ENCODE results near the gene RPP30.
"Not testable (repeated sequence)": the region's sequence is repeated elsewhere in the genome, so short reads cannot be mapped to it uniquely, and the experiment has no call there.

Gene RPP30

DNA sequence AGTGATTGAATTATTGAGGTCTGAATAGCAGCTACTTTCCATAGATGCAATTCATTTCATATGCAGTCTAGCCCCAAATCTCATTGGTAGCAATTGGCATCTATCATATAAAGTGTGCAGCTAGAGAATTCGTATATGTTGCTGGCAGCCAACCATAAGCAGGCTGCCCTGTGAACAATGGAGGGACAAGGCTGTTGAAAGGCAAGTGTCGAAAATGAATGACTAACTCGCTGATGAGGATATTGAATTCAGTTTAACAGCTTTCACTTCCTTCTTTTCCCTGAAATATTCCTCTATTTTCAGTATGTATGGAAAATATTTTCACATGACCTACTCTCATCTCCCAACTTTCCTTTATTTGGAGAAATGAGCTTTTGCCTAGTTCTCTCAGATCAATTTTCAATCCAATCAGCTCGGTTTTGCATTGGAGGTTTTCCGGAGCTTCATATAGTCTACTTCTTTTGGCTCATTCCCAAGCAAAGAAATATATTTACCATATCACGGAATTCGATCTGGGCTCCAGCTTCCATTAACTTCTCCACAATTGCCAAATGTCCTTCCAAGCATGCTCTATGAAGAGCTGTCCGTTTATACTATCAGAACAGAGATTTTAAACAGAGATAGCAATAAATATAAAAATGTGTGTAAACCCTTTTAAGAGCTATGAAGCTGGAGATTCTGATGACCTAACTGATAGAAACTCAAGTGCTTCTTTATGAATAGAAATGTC lies 45.6 kb downstream of the RPP30 start:
- no peak for DNase-seq (ENCODE audit: low read depth)

- DNase-seq (ENCODE audit: low read depth): no peak
These were observed 46.2 kb downstream of the RPP30 start for GRCh38 chr10:90917968-90918318.

DNA sequence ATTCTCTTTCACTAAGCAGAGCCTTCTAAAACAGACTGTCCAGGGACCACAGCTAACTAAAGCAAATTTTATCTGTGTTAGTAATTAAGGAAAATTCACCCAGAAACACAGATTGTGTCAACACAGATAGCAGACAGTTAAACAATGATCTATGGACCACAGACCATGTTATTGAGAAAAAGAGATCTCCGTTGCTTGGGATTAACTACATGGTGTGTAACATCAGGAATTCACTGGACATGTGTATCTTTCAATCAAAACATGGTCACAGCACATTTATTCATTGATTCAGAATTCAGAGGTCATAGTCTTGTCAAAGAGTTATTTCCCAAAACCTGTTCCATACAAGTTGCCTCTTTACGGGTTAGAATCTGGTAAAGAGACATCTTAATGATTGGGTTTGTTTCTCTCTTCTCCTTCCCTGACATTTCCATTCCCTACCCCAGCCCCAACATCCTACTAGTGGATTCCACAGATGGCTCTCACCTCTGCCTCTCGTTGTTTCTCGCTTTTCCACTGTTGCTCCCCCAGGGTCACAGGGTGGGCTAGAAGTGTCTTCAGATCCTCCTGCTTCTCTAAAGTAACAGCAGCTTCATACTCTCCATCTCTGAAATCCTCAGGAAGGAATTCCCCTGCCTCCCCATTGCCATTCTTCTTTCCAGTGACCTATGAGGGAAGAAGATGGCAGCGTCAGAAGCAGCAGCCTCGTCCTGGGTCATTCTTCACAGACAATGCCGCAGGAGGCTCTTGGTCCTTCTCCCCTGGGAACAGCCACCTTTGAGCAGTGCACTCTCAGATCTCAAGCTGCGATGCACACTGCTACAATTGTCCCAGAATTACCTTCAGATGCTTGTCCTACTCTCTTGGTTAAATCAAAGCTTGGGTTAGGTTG lies 48.2 kb downstream of the RPP30 start:
- DNase-seq (ENCODE audit: low read depth): no peak

DNA sequence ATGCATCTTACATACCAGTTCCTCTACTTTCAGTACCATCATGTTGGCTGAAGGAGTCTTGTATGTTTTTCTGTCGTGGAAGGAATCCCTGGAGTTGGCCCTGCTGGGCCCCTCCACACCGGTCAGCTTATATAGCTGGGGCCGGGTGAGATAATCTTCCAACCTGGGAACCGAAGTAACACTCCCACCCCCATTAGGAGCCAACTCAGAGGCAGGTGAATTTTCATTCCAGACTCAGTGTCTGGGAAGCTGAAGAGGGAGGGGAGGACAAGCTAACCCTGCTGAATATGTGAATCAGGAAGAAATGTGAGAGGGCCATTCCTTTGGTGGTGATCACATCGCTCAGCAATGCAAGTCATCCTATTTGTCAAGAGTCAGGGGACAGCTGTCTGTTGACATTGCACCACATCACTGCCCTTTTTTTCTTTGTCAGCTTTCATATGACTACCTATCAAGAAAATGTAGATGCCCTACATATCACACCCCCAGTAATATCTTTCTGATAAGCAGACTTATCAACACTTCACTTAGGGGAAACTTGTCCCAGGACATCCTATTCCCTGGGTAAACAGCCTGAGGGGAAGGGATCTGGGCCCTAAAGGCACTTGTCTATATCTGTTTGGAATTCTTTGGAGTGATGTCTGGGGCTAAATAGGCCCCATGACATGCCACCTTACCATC lies 49.4 kb downstream of the RPP30 start, which contains the start of gene ANKRD1:
ANKRD1 (minus strand) TSS at position 102 of the 681 bp plus-strand sequence; CDS start at position 42, 60 bp downstream.
- DNase-seq (ENCODE audit: low read depth): no peak

DNA sequence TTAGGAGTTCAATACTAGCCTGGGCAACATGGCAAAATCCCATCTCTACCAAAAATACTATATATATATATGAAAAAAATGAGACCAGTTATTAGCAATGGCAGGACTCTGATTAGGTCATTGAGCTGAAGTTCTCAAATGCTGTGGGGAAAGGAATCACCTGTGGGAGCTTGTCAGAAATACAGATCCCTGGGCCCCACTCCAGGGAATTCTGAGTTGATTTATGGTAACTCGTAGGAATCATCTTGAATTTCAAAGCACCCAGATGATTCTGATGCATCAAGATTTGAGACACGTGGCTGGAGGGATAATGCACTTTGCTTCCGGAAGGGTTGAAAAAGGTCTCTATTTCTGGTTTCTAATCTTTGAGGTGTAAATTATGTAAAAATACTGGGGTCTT lies 50.1 kb downstream of the RPP30 start:
- no peak for DNase-seq (ENCODE audit: low read depth)

- DNase-seq (ENCODE audit: low read depth): no peak
These were observed 51.4 kb downstream of the RPP30 start for GRCh38 chr10:90923111-90923731.

DNA sequence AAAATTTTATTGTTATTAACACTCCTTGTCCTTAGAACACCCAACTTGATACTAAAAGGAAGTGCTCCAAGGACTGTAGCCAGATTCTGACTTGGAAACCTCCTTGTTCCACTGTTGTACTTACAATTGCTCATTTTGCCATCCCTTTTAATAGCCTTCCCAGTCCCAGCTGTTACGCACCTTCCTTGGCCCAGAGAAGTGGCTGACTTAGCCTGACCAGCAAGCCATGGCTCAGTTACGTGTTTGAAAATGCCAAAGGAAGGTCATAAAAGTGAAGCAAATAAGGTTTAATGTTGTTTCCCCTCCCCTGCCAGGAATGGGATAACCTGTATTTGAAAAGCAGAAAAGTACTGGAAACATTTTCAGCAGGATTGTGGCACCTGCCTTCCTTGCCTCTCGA lies 52.8 kb downstream of the RPP30 start:
- DNase-seq (ENCODE audit: low read depth): no peak

- no peak for DNase-seq (ENCODE audit: low read depth)
These were observed 53.6 kb downstream of the RPP30 start for GRCh38 chr10:90925079-90926029.

- no peak for DNase-seq (ENCODE audit: low read depth)
These were observed 55.5 kb downstream of the RPP30 start for GRCh38 chr10:90927293-90927692.

DNA sequence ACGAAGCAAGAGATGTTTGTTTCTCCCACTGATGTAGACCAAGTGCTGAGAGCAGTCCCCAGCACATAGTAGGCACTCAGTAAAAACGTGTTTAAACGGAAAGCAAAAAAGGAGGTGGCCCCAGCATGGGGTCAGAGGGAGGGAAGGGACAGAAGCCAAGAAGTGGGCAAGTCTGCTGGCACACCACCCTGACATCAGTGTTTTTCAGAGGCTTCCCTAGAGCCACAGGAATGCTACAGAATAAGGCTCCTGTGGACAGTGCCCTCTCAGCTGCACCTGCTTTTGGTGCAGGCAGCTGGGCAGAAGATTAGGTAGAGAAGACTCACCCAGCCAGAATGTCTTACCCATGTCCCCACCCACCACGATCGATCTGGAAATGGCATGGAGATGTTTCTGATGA lies 57.4 kb downstream of the RPP30 start:
- no peak for DNase-seq (ENCODE audit: low read depth)

DNA sequence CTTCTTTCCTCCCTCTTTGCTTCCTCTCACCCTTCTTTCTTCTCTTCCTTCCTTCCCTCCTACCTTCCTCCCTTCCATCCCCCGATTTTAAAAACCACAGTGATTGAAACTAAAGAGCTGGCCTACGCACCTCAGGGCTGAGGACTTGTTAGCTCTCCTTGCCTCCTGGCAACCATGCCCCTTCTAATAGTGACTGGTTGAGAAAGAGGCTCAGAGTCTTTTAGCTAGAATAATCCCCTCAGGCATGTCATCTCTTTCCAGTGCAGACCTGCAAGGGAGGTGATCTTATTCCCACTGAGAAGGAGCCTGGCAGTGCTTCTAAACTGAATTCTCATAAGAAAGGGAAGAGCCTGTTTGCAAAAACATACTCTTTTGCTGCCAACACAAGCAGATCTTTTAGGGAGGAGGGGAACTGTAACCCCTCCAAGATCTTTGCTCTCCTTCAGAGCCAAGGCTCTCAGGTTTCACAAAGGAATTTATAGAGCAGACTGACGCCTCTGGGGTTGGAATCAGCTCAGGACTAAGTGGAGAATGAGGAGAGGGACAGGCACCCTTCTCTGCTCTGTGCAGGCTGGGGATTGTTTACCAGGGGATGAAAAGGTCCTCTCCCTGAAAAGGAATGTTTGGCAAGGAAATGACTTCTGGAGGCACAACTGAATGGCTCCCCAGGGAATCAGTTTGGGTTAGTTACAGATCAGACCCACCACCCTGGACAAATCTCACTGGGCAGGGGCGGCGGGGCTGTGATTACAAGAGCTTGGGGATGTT lies 58.5 kb downstream of the RPP30 start:
- DNase-seq (ENCODE audit: low read depth): no peak

GRCh38 chr10:90930971-90931871 lies 59.4 kb downstream of the RPP30 start:
- DNase-seq (ENCODE audit: low read depth): no peak

- no peak for DNase-seq (ENCODE audit: low read depth)
These were observed 64.0 kb downstream of the RPP30 start for GRCh38 chr10:90935581-90936275.

- no peak for DNase-seq (ENCODE audit: low read depth)
These were observed 64.5 kb downstream of the RPP30 start for GRCh38 chr10:90936276-90936659.

DNA sequence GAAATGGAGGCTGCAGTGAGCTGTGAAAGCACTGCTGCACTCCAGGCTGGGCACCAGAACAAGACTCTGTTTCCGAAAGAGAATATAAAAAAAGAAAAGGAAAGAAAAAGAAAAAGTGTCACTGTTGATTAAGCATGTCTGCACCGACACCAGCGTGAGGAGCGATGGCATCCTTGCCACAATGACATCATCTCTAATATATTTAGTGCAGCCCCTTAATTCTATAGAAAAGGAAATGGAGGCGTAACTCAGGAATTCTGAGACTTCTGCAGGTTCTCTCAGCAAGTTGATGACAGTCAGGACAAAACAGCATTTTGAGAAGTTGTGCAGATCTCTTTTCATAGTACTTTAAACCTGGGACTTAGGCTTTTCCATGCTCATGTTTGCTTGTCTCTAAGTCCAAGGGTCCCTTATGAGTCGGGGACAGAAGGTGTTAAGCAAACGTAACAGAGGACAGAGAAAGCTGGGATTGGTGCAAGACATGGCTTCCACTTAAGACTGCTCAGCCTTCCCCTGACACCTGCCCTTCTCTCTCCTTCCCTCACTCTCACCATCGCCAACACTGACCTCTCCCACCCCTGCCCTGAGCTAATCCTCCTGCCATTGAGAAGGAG lies 66.0 kb downstream of the RPP30 start:
- no peak for DNase-seq (ENCODE audit: low read depth)

DNA sequence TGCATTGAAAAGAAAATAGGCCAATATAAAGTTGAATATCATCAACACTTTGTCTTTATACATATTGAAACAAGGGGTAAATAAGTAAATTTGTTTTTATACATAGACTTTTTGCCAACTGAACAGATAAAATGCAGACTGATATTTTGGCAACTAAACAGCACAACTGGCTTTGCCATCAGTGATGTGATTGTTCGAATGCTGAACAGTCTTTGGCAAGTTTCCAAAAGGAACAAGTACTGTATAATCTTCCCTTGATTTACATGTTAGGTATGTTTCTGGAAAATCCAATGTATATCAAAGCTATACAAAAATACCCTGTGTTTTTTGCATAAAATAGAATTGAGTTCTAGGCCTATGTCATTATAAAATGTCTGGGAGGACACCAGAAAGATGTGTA lies 67.3 kb downstream of the RPP30 start:
- no peak for DNase-seq (ENCODE audit: low read depth)

DNA sequence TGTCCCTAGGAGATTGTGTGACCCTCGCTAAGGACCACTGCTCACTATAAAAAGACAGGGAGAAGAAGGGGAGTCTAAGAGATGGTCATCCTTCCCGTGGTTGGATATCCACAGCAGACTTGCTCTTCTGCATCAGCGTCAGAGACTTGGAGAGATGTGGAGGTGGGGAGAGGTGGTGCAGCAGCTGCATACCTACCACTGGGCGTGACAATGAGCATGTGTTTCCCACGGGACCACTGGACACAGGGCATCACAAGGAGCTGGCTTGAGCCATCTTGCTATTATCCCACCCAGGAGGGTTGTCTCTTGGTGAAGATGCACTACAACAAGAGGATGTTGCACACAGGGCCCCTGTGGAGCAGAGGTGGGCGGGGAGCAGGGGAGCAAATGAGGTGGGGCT lies 67.9 kb downstream of the RPP30 start:
- DNase-seq (ENCODE audit: low read depth): no peak

- DNase-seq (ENCODE audit: low read depth): not testable (repeated sequence)
These were observed 71.2 kb downstream of the RPP30 start for GRCh38 chr10:90942980-90943379.

All from stimulated activated CD8-positive, alpha-beta memory T cell treated with anti-CD3 and anti-CD28 coated beads, Interleukin-15, amount 100 ng/mL, for 1 hour (primary cell).